NCI-H460 (cell line): ENCODE measurements around the gene PCDHB6. TPM values are rescaled to one million over a fixed set of nuclear protein-coding genes. Genes with fewer than 3 reads are reported as not detected.
"Not testable (repeated sequence)": the region's sequence is repeated elsewhere in the genome, so short reads cannot be mapped to it uniquely, and the experiment has no call there.

Source experiments
- DNase-seq: peaks from one replicate; pipeline ENCODE4 v3.0.0-alpha.2; 2016; ENCODE audit warnings: low read depth; ENCODE audit errors: extremely low read depth
- total RNA-seq: library from RNA; depleted of rRNA; stranded (reverse); fragments of >200 nt; shearing (Covaris generic); gene quantifications from 2 replicates; pipeline ENCODE4 v1.2.3, GENCODE V29; 2014

PCDHB6 gene
- total RNA-seq, 1 experiment from 2014 or later = not detected

DNA sequence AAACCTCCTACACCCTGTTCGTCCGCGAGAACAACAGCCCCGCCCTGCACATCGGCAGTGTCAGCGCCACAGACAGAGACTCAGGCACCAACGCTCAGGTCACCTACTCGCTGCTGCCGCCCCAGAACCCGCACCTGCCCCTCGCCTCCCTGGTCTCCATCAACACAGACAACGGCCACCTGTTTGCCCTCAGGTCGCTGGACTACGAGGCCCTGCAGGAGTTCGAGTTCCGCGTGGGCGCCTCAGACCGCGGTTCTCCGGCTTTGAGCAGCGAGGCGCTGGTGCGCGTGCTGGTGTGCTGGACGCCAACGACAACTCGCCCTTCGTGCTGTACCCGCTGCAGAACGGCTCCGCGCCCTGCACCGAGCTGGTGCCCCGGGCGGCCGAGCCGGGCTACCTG is 7.5 kb downstream of the PCDHB6 start:
- not testable (repeated sequence) for DNase-seq

DNA sequence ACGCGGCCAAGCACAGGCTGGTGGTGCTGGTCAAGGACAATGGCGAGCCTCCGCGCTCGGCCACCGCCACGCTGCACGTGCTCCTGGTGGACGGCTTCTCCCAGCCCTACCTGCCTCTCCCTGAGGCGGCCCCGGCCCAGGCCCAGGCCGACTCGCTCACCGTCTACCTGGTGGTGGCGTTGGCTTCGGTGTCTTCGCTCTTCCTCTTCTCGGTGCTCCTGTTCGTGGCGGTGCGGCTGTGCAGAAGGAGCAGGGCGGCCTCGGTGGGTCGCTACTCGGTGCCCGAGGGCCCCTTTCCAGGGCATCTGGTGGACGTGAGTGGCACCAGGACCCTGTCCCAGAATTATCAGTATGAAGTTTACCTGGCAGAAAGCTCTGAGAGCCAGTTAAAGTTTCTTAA is 8.0 kb downstream of the PCDHB6 start:
- not testable (repeated sequence) for DNase-seq

DNA sequence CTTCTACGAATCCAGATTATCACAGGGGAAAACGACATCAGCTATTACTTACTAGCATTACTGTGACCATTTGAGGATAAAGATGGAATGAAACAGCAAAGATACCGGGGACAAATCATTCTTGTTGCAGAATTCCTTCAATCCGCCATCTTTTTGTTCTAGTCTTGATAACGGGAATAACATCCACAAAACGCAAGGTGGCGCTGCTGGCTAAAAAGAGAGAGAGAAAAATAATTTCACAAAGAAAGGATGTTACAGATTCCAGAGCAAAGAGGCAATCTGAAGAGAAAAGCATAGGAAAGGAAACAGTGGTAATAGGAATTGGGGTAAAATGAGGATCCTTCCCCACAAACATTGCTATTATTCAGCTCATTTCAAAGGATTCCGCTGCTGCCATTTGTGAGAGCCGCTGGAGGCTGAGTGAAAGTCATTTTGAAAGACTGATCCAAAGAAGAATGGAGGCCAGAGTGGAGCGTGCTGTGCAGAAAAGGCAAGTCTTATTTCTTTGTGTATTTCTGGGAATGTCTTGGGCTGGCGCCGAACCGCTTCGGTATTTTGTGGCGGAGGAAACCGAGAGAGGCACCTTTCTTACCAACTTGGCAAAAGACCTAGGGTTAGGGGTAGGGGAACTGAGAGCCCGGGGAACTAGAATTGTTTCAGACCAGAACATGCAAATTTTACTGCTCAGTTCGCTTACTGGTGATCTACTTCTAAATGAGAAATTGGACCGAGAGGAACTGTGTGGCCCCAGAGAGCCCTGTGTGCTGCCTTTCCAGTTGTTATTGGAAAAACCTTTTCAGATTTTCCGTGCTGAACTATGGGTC is 22.7 kb downstream of the PCDHB6 start, which contains the start of gene PCDHB7:
Gene PCDHB7 (plus strand): TSS at position 264 of the 824 bp plus-strand sequence. CDS start 192 bp downstream, at position 456.
- DNase-seq = peak; percentile 52

DNA sequence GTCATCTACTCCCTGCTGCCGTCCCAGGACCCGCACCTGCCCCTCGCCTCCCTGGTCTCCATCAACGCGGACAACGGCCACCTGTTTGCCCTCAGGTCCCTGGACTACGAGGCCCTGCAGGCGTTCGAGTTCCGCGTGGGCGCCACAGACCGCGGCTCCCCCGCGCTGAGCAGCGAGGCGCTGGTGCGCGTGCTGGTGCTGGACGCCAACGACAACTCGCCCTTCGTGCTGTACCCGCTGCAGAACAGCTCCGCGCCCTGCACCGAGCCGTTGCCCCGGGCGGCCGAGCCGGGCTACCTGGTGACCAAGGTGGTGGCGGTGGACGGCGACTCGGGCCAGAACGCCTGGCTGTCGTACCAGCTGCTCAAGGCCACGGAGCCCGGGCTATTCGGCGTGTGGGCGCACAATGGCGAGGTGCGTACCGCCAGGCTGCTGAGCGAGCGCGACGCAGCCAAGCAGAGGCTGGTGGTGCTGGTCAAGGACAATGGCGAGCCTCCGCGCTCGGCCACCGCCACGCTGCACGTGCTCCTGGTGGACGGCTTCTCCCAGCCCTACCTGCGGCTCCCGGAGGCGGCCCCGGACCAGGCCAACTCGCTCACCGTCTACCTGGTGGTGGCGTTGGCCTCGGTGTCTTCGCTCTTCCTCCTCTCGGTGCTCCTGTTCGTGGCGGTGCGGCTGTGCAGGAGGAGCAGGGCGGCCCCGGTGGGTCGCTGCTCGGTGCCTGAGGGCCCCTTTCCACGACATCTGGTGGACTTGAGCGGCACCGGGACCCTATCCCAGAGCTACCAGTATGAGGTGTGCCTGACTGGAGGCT is 24.6 kb downstream of the PCDHB6 start:
- not testable (repeated sequence) for DNase-seq

DNA sequence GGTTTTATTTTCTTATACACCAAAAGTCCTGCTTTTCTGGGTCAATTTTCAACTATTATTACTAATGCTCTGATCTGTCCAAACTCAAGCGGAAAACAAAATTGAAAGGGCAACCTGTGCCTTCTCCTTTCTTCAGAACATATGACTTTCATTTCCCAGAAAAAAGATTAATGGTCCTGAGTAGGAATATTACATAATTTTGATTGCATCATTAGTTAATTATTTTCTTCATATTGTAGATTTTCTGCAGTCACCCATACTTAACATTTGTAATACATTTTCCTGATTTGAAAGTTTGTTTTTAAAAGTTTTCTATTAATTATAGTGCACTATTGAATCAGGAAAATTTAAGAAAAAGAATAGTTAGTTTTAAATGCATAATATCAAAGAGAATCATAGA is 26.1 kb downstream of the PCDHB6 start:
- DNase-seq = no peak

DNA sequence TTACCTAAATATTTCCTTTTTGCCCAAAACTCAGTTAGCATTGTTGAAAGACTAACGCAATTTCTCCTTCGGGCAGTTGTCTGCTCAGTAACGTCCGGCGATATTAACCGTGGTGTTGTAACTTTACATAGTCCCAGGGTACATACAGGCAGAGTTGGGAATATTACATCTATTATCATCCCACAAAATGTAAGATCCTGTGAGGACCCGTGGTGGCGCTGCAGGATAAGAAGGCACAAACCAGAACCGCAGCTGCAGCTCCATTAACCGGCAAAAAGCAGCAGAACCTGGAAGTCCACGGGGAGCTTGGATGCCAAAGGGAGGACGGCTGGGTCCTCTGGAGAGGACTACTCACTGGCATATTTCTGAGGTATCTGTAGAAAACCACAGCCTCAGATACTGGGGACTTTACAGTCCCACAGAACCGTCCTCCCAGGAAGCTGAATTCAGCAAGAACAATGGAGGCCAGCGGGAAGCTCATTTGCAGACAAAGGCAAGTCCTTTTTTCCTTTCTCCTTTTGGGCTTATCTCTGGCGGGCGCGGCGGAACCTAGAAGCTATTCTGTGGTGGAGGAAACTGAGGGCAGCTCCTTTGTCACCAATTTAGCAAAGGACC is 27.8 kb downstream of the PCDHB6 start, which contains the start of gene PCDHB8:
Gene PCDHB8 (plus strand): TSS at position 214 of the 615 bp plus-strand sequence. CDS start 245 bp downstream, at position 459.
- peak; percentile 24 for DNase-seq

DNA sequence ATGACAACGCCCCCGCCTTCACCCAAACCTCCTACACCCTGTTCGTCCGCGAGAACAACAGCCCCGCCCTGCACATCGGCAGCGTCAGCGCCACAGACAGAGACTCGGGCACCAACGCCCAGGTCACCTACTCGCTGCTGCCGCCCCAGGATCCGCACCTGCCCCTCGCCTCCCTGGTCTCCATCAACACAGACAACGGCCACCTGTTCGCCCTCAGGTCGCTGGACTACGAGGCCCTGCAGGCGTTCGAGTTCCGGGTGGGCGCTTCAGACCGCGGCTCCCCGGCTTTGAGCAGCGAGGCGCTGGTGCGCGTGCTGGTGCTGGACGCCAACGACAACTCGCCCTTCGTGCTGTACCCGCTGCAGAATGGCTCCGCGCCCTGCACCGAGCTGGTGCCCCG is 29.5 kb downstream of the PCDHB6 start:
- DNase-seq = not testable (repeated sequence)

DNA sequence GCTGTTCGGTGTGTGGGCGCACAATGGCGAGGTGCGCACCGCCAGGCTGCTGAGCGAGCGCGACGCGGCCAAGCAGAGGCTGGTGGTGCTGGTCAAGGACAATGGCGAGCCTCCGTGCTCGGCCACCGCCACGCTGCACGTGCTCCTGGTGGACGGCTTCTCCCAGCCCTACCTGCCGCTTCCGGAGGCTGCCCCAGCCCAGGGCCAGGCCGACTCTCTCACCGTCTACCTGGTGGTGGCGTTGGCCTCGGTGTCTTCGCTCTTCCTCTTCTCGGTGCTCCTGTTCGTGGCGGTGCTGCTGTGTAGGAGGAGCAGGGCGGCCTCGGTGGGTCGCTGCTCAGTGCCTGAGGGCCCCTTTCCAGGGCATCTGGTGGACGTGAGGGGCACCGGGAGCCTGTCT is 30.0 kb downstream of the PCDHB6 start:
- DNase-seq = not testable (repeated sequence)

DNA sequence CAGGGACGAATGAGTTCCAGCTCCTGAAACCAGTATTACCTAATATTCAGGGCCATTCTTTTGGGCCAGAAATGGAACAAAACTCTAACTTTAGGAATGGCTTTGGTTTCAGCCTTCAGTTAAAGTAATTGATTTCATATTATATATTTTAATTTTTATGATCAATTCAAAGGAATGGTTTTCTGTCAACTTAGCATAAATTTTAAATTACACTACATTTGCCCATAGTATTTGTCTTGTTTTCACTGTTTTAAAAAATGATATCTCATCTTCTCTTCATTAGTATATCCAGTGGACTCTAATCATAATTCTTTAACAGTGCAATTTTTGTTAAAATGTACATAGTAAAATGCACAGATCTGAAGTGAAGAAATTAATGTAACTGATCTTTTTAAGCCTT is 30.5 kb downstream of the PCDHB6 start:
- no peak for DNase-seq

DNA sequence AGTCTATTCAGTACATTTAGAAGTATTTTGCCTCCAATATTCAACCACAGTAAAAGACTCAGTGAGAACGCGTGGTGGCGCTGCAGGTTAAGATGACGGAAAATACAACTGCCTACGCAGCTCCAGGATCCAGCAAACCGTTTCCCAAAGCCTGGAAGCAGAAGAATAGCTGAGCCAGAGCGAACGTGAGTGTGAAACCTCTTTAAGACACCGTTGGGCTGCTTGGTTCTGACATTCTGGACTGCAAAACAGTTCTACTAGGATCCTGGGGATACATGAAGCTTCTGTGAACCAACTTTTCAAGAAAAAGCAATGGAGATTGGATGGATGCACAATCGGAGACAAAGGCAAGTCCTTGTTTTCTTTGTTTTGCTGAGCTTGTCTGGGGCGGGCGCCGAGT is 32.4 kb downstream of the PCDHB6 start, which contains the start of gene PCDHB16:
Gene PCDHB16 (plus strand): TSS at position 140 of the 400 bp plus-strand sequence. CDS start 173 bp downstream, at position 313.
- DNase-seq = peak; percentile 60

DNA sequence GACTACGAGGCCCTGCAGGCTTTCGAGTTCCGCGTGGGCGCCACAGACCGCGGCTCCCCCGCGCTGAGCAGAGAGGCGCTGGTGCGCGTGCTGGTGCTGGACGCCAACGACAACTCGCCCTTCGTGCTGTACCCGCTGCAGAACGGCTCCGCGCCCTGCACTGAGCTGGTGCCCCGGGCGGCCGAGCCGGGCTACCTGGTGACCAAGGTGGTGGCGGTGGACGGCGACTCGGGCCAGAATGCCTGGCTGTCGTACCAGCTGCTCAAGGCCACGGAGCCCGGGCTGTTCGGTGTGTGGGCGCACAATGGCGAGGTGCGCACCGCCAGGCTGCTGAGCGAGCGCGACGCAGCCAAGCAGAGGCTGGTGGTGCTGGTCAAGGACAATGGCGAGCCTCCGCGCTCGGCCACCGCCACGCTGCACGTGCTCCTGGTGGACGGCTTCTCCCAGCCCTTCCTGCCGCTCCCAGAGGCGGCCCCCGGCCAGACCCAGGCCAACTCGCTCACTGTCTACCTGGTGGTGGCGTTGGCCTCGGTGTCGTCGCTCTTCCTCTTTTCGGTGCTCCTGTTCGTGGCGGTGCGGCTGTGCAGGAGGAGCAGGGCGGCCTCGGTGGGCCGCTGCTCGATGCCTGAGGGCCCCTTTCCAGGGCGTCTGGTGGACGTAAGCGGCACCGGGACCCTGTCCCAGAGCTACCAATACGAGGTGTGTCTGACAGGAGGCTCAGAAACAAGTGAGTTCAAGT is 34.4 kb downstream of the PCDHB6 start:
- DNase-seq = not testable (repeated sequence)

DNA sequence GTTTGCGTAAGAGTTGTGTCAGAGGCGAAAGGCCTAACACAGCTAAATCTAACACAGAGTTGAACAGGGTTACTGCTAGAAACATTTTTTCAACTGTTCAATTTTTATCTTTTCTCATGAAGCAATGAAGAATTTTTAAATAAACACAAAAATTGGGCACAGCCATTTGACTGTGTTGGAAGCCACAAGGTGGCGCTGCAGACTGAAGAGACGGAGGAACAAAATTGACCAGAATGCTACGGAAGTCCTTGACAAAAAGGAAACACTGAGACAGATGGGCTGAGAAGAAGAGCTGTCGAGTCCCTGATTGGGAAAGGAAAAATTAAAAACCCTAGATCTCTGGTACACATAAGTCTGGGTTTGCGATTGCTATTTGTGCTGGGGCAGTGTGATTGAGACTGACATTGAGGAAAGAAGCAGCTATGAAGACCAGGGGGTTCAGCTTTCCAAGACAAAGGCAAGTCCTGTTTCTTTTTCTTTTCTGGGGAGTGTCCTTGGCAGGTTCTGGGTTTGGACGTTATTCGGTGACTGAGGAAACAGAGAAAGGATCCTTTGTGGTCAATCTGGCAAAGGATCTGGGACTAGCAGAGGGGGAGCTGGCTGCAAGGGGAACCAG is 37.1 kb downstream of the PCDHB6 start, which contains the start of gene PCDHB9:
Gene PCDHB9 (plus strand): TSS at position 265 of the 616 bp plus-strand sequence. CDS start 158 bp downstream, at position 423.
- DNase-seq = peak; percentile 18

DNA sequence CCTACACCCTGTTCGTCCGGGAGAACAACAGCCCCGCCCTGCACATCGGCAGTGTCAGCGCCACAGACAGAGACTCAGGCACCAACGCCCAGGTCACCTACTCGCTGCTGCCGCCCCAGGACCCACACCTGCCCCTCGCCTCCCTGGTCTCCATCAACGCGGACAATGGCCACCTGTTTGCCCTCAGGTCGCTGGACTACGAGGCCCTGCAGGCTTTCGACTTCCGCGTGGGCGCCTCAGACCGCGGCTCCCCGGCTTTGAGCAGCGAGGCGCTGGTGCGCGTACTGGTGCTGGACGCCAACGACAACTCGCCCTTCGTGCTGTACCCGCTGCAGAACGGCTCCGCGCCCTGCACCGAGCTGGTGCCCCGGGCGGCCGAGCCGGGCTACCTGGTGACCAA is 38.8 kb downstream of the PCDHB6 start:
- DNase-seq = not testable (repeated sequence)

DNA sequence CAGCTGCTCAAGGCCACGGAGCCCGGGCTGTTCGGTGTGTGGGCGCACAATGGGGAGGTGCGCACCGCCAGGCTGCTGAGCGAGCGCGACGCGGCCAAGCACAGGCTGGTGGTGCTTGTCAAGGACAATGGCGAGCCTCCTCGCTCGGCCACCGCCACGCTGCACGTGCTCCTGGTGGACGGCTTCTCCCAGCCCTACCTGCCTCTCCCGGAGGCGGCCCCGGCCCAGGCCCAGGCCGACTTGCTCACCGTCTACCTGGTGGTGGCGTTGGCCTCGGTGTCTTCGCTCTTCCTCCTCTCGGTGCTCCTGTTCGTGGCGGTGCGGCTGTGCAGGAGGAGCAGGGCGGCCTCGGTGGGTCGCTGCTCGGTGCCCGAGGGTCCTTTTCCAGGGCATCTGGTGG is 39.3 kb downstream of the PCDHB6 start:
- not testable (repeated sequence) for DNase-seq

DNA sequence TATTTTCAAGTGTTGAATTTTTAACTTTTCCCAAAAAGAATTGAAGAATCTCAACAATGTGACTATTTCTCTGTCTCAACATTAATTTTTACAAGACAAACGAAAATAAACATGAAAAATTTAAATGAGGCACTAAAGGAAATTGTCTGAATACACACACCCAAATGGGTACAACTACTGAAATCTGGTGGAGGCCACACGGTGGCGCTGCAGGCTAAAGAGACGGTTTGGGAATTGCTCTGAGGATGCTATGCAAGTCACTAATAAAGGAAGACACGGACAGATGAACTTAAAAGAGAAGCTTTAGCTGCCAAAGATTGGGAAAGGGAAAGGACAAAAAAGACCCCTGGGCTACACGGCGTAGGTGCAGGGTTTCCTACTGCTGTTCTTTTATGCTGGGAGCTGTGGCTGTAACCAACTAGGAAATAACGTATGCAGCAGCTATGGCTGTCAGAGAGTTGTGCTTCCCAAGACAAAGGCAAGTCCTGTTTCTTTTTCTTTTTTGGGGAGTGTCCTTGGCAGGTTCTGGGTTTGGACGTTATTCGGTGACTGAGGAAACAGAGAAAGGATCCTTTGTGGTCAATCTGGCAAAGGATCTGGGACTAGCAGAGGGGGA is 42.4 kb downstream of the PCDHB6 start, which contains the start of gene PCDHB10:
Gene PCDHB10 (plus strand): TSS at position 244 of the 616 bp plus-strand sequence. CDS start 200 bp downstream, at position 444.
- peak; percentile 45 for DNase-seq

DNA sequence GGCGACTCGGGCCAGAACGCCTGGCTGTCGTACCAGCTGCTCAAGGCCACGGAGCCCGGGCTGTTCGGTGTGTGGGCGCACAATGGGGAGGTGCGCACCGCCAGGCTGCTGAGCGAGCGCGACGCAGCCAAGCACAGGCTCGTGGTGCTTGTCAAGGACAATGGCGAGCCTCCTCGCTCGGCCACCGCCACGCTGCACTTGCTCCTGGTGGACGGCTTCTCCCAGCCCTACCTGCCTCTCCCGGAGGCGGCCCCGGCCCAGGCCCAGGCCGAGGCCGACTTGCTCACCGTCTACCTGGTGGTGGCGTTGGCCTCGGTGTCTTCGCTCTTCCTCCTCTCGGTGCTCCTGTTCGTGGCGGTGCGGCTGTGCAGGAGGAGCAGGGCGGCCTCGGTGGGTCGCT is 44.5 kb downstream of the PCDHB6 start:
- not testable (repeated sequence) for DNase-seq

DNA sequence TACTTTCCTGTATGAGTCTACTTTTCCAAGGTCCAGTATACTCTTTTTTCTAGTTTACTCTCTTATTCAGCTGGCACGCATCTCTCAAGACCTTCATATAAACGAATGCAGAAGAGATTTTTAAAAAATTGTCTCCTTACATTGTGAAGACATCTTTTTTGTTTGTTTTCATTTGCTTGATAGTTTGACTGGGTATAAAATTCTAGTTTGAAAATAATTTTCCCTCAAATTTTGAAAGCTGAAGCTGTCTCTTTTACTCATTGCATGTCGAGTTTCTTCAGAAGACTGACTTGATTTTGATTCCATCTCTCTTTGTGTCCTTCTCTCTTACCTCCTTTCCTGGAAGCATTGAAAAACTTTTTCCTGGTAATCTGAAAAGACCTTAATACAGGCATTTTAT is 46.5 kb downstream of the PCDHB6 start:
- no peak for DNase-seq

DNA sequence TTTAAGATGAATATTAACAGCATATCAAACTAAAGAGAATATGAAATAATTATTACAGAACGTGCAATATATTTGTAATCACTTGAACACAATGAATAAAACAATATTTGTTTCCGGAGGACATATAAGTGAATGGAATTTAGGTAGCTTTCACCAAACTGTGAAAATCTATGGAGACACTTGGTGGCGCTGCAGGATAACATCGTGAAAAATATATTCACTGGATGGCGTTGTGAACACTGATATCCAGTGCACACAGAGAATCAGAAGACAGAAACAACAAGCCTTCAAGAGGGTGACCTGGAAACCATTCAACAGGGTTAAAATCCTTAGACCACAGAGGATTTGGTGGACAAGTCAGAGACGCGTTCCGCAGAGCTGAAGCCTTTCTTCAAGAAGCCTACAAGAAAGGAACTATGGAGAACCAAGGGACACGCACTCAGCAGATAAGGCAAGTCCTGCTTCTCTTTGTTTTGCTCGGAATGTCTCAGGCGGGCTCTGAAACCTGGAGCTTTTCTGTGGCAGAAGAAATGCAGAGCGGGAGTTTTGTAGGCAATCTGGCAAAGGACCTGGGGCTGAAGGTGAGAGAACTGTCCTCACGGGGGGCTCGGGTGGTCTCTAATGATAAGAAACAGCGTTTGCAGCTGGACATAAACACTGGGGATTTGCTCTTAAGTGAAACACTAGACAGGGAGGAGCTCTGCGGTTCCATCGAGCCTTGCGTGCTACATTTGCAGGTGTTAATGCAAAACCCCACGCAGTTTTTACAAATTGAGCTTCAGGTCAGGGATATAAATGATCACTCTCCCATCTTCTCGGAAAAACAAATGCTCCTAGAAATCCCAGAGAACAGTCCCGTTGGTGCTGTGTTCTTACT is 49.7 kb downstream of the PCDHB6 start, which contains the start of gene PCDHB11:
Gene PCDHB11 (plus strand): TSS at position 269 of the 877 bp plus-strand sequence. CDS start 148 bp downstream, at position 417.
- DNase-seq = peak; percentile 69
